HEK293 (cell line): ENCODE measurements around the gene PARL.

Experiments
- CTCF ChIP-seq: fragments of 450-650 bp; formaldehyde crosslinking; IDR thresholded peaks from 2 replicates; pipeline ENCODE4 v1.5.1; 2016; ENCODE audit warnings: missing biosample characterization, missing genetic modification characterization
- REST ChIP-seq: fragments of 450-650 bp; formaldehyde crosslinking; IDR thresholded peaks from 2 replicates; pipeline ENCODE4 v1.5.1; 2016; ENCODE audit warnings: missing biosample characterization, missing genetic modification characterization
- ZNF274 ChIP-seq, 2 experiments: fragments of 200-500 bp in 1 of 2; fragments of 450-650 bp in 1 of 2; sonication (Bioruptor generic) in 1 of 2; formaldehyde crosslinking in 1 of 2; IDR thresholded peaks; 2 replicates each; pipeline versions ENCODE4 v1.5.1 to v1.6.1; 2014 to 2016; ENCODE audit warnings: borderline replicate concordance in 1 of 2, inconsistent platforms in 1 of 2, low read length in 1 of 2, missing biosample characterization in 1 of 2, missing genetic modification characterization in 1 of 2

GRCh38 chr3:183871541-183871940, 13.1 kb downstream of the PARL start:
- TF ChIP-seq REST (tag by site-specific recombination) (no peak), ZNF274 (IDR thresholded peaks at IDR 0.05; ENCODE audit: low read length) (no peak), ZNF274 (tag by site-specific recombination; IDR thresholded peaks at IDR 0.05; ENCODE audit: borderline replicate concordance) (no peak), CTCF (tag by site-specific recombination) (no peak)
